HG02798 (cell line): ENCODE data around the gene LRRC34.

Experiments
- ATAC-seq: cut with Tn5 transposase; IDR thresholded peaks from one replicate; pipeline ENCODE4 v1.9.1; 2021; ENCODE audit warnings: mild to moderate bottlenecking; ENCODE audit not compliant: unreplicated experiment, poor library complexity

LRRC34 gene

DNA sequence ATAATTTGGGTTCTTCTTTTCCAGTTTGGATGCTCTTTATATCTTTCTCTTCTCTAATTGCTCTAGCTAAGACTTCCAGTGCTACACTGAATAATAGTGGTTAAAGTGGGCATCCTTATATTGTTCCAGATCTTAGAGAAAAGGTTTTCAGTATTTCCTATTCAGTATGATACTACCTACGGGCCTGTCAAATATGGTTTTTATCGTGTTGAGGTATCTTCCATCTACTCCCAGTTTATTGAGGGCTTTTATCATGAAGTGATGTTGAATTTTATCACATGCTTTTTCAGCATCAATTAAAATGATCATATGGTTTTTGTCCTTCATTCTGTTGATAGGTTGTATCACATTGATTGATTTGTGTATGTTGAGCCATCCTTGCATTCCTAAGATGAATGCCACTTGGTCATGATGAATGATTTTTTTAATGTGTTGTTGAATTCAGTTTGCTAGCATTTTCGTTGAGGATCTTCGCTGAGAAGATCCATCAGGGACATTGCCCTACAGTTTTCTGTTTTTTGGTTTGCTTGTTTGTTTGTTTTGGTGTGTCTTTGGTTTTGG, 3.0 kb upstream of the LRRC34 start:
- no peak for ATAC-seq

DNA sequence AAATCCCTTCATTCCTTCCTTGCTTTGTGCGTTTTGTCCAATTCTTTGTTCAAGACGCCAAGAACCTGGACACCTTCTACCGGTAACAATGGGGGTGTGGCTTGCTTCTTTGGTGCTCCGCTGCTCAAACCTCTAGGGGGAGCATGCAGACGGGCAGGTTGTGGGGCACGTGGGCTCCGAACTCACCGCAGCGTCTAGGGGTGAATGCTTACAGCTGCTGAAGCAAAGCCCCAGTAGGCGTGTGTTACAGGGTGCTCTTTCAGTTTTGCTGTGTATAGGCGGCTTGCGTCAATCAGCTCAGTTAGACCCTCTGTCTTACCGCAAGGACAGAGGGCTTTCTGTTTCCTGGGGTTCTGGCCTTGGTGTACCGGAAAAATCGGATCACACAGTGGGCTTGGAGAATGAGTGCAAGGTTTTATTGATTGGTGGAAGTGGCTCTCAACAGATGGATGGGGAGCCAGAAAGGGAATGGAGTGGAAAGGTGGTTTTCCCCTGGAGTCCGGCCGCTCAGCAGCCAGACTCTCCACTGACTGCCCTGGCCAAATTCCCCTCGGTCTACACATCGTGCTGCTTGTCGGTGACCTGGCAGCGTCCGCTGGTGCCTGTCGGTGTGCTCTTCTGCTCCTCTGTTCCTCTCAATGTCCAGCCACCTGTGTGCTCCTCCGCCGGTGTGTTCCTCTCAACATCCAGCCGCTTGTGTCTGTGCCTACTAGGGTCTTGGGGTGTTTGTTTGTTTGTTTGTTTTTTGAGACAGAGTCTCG, 1.2 kb upstream of the LRRC34 start:
- ATAC-seq: peak; percentile 88

DNA sequence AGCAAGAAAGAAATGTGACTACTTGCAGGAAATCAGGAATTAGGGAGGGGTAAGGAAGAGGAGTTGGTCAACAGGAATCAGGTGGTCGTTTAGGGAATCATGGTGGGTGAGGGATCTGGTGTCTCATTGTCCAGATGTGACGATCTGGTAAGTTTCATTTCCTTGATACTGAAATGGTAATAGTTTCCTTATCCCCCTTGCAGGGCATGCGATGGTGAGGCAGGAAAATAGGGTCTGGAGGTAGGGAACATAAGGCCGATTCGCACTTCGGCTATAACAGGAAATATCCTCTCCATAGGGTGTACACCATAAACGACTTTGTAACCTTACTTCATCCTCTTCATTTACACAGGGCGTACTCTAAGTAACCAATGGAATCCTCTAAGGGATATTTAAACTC, 574 bp upstream of the LRRC34 start:
- no peak for ATAC-seq

DNA sequence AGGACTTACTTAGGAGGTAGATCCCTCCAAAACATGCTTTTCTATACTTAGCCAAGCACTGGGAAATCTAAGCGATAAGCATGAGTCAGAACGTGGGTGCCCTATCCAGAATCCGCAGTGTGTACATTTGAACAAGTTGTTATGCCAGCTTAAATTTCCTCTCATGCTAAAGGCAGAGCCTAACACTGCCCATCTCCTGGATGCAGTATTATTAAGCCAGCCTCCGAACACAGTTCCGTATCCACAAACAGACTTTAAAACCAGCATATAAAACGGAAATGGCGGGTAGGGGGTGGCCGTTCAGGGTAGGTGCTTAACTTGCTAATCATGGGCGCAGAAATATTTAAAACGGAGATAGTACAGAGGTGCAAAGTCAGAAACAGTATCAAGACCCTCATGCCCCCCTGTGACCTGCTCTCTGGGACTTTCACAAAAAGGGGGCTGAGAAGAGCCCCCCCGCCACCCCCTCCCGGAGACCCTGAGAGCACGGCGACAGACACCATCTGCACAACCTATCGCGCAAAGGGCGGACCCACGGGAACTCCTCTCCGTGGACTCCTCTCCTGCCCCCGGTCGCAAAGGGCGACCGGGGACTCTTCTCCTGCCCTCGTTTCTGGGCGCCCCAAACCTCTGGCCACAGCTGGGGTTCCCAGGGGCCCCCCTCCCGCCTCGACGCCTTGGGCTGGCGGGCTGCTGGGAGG, 923 bp downstream of the LRRC34 start:
- ATAC-seq: peak; percentile 4

DNA sequence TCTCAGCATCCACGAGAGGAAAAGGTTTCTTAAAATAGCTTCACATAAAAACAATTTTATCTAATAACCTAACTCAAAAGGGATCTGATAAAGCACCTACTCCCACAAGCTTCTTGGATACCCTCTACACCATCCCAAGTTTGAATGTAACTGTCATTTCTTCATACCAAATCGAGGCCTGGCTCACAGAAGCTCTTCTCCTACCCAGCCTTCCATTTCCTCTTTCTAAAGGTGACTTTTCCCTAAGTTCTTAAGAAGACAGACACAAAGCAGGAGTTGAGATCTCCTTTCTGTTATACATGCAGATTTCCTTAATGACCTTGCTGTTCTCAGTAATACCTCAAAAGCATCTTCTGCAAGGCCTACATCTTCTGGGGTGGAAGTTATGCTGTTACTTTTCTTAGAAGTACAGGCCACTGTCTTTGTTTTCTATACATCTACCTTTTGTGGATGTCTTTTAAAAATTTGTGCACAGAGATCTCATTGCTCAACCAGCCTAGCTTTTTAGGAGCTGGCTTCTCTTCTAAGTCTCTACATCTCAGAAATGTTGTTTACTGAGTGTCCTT, 3.4 kb downstream of the LRRC34 start:
- ATAC-seq: no peak

DNA sequence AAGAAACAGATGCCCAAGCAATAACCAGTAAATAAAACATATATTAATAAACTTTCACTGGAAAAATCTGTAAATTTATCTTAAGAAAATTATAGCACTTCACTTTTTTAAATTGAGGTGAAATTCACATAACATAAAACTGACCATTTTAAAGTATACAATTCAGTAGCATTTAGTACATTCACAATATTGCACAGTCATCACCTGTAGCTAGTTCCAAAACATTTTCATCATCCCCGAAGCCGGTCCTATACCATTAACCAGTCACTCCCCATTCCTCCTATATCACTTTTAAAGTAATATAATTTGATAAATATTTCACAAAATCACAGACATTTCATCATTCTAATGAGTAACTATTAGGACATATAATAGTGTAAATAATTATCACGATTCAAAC, 8.0 kb downstream of the LRRC34 start:
- no peak for ATAC-seq

DNA sequence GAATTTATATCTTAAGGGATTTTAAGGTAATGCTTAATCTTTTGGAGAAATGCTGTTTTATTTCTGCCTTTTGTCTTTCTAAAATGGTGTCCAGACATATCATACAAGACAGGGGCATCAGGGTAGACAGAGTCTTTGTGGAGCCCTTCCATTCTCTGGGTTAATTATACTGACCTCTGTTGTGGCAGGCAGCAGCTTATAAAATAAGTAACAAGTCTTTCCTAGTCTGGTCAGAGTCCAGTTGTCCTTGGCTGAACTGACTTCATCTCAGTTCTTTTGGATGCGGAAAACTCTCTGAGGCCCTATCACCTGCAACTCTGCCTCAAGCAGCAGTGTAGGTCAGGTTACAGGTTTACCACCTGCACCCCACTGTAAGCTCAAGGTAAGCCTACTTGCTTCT, 20.3 kb downstream of the LRRC34 start:
- no peak for ATAC-seq

DNA sequence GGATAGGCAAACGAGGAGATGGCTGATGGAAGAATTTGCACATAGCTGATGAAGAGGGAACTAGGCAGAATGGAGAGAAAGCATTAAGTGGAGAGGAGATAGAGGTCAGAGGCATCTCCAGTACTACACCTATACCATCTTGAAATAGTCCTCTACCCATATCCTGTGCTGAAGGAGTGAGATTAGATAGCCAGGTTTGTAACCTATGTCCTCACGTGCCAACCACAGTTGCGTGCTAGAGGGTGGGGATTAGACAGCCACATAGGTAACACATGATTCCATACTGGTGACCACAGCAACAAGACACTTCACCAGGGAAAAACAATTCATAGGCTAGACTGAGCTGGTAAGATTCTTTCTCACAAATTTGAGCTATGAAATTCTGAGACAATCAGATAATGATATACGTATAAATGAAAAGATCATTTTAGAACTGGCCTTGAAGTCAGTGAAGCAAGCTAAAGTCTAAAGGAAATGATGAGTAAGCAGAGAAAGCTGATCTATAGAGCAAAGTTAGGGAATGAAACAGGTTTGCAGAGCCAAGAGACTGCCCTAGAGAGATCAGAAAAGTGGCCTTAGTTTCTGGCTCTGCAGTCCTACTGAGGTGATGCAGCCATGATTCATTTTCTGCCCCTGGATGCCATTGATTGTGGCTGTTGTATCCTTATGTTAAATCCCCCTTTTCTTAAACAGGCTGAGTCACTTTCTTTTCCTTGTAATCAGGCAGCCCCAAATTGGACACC, 21.8 kb downstream of the LRRC34 start:
- ATAC-seq: no peak

DNA sequence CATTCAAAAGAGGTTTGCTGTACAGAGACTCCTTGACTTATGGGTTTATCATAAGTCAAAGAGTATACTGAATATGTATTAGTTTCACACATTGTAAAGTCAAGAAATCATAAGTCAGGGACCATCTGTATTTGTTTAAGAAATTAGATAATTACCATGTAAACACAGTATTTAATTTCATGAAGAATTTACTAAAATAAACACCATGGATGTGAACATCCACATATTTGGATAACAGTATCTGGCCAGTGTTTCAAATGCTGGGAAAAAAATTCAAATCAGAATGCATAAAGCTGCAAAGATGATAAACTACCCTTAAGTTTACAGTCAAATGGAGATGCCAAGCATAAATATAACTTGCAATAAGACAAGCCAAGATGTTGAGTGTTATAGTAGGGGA, 22.5 kb downstream of the LRRC34 start:
- ATAC-seq: no peak

DNA sequence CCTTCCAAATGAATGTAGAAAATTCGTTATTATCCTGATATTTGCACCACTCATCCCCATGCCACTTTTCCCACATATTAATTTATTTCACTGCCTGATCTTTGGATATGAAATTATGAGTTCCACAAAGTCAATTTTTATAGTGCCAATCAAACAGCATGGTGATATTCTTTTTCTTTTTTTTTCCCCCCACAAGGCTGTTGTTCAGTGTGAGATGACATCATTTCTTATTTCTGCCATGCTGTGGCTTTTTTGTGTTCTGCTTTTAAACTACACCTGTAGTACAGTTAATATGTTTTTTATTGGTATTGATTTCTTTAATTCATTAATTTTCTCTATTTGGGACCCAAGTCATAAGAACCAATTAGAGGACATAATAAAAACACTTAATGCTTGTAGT, 24.9 kb downstream of the LRRC34 start:
- no peak for ATAC-seq

DNA sequence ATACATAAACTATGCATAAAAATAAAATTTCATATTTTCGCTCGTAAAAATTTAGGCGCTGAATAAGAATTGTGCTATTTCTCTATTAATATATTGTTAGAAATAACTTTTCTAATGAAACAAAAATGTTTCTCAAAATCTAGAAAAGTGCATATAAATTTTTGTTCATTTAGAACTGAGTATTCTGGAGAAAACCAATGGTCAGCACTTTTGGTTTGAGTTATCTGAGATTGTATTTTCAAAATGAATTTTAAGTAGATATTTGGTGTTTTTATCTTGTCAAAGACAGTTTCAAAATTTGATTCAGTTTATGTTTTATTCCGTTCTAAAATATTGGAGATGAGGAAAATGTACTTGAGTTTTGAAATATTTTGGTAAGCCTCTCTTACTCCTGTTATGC, 25.6 kb downstream of the LRRC34 start:
- no peak for ATAC-seq

DNA sequence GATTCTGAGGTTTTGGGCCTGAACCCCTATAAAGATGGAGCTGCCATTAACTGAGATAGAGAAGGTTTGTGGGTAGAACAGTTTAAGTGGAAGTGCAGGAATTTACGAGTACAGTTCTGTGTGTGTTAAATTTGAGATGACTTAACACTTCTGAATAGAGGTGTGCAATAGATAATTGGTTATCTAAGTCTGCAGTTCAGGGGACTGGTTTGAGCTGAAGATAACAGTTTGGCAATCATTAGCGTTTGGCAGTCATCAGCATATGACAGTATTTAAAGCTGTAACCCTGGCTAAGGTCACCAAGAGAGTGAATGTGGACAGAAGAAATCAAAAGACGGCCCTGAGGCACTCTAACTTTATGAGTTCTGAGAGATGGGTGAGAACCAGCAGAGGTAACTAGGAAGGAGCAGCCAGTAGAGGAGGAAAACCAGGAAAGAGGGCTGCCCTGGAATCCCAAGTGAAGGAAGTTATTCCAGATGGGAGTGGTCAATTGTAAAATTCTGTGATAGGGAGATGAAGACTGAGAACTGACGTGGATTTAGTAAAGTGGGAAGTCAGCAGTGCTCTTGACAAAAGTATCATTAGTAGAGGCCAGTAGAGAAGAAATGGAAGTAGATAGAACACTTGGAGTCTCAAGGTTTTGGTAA, 31.4 kb downstream of the LRRC34 start:
- no peak for ATAC-seq

DNA sequence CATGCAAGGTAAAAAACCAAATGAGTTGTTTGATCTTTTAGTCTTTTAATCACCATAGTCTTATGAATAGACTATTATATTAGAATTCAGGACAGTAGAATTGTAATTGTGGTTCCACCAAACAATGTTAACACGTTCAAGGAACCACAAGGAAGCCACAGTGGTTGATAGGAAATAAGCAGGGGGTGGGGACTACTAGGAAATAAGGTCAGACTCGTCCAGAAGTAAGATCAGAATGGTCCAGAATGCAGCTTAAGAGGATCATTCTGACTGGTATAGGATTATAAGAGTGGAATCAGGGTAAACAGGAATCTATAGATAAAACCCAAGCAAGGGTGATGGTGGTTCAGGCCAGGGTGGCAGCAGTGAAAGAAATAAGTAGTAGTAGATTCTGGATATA, 32.0 kb downstream of the LRRC34 start:
- ATAC-seq: no peak

DNA sequence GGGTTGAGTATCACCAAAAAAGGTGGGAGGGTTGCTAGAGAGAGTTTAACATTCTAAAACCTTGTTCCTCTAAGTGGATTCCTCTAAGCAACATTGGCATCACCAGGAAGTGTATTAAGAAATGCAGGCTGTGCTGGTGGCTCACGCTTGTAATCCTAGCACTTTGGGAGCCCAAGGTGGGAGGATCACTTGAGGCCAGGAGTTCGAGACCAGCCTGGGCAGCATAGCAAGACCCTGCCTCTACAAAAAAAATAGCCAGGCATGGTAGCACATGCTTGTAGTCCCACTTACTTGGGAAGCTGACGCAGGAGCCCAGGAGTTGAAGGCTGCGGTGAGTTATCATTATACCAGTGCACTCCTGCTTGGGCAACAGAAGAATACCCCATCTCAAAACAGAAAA, 34.9 kb downstream of the LRRC34 start:
- ATAC-seq: no peak

DNA sequence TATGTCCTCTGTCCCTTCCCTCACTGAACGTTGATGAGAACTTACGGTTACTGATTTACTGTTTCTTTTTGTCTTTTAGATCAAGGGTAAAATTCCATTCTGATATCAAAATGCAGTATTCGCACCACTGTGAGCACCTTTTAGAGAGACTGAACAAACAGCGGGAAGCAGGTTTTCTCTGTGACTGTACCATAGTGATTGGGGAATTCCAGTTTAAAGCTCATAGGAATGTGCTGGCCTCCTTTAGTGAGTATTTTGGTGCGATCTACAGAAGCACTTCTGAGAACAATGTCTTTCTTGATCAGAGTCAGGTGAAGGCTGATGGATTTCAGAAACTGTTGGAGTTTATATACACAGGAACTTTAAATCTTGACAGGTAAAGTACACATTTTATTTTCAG, 38.5 kb downstream of the LRRC34 start:
- ATAC-seq: no peak

DNA sequence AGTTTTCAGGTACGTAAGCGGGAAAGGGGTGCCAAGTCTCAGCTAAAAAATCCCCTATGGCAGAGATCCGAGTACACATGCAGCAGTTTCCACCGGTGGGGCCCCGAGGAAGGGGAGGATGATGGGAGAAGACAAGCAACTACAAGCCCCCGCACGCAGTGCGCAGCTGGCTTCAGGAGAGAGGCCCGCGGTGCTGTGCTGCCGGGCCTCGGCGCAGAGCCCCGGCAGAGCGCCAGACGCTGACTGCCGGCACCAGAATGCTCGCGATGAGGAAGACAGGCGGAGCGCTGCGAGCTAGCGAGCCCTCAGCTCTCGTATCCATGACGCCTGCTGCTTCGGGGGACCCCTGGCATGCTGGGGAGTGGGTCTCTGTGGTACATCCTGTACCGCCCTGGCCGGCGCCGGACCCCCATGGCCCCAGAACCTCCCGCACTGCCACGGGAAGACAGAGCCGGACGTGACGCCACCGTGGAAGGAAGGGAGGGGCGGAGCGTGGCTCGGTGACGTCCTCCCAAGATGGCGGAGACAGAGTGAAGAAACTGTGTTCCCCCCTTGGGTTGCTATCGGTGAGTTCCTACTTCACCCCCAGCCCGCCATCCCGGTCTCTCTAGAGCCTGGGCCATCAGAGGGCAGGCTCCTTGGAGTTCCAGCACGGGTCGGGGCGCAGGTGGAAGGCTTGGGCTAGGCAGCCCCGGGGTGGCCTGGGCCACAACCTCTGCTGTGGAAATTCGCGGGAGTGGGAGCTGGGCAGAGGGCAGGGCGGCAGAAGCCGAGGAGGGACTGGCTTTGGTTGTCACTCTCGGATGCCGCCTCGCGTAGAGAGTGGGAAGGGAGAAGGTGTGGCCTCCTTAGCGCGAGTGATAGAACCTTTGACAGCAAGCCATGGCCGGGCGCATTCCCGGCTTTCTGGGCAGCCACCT, 39.5 kb downstream of the LRRC34 start, which contains the start of gene MYNN:
MYNN (plus strand) TSS at position 500 of the 920 bp plus-strand sequence. CDS start 900 bp downstream, outside the sequence.
- ATAC-seq: peak; percentile 83

DNA sequence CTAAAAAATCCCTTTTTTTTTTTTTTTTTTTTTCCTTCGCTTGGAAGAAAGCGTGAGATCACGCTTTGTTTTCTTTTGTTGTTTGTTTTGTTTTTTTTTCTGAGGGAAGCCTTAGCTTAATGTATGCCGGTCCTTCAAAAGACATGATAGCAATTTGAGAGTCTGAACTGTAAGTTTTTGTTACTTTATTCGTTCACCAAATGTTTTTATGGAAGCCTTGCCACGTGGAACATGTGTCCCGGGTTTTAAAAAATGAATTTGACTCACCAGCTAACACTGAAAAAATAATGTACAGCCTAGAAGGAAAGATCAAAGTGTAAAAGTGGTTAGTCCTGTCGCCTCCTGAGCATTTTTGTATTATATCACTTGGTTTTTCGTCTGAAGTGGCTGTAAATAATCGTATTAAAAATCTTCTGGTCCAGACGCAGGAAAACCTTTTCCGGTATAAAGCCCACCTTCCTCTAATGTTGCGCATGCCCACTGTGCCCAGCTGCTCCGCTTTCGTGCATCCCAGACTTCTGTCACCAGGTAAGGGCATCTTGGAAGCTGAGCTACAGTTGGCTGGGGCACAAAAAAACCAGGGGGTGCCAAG, 40.3 kb downstream of the LRRC34 start:
- peak; percentile 24 for ATAC-seq

DNA sequence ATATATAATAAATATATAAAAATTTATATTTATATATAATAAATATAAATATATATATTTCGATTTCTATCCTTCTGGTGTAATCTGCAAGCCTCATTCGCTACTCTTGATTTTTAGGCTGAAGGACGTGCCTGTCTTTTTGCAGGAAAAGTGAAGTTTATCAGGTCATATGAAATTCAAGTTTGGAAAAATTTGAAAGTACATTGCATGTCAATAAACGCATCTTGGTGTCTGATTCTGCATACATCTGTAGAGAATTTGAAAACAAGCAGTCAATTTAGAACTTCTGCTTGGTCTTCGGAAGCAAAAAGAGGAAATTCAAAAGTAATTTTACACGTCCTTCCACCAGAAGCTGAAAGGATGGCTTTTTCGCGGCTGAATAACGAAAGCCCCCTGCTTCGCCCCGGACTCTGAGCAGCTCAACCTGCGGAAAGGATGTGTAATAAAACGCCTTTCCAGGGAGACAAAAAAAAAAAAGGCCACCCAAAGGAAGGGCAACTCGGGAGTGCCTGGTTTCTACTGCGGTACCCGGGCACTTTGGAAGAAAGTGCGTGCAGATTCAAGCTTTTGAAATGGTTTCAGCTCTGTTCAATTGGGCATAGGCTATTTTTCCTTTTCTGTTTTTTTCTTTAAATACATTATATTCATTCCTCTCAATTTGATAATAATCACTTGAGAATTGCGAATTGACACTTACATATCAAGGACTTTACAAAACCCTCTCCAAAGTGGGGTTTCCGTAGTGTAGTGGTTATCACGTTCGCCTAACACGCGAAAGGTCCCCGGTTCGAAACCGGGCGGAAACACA, 41.0 kb downstream of the LRRC34 start:
- peak; percentile 21 for ATAC-seq
